ENCODE results near the gene ZNF441.

ZNF441 gene

DNA sequence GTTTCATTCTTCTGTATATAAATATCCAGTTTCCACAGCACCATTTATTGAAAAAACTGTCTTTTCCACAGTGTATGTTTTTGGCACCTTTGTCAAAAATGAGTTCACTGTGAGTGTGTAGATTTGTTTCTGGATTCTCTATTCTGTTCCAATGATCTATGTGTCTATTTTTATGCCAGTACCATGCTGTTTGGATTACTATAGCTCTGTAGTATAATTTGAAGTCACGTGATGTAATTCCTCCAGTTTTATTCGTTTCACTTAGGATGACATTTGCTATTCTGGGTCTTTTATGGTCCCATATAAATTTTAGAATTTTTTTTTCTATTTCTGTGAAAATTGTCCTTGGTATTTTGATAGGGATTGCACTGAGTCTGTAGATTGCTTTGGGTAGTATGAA is 17.0 kb upstream of the ZNF441 start:
- no peak for DNase-seq
- TF ChIP-seq, protein P1, sequence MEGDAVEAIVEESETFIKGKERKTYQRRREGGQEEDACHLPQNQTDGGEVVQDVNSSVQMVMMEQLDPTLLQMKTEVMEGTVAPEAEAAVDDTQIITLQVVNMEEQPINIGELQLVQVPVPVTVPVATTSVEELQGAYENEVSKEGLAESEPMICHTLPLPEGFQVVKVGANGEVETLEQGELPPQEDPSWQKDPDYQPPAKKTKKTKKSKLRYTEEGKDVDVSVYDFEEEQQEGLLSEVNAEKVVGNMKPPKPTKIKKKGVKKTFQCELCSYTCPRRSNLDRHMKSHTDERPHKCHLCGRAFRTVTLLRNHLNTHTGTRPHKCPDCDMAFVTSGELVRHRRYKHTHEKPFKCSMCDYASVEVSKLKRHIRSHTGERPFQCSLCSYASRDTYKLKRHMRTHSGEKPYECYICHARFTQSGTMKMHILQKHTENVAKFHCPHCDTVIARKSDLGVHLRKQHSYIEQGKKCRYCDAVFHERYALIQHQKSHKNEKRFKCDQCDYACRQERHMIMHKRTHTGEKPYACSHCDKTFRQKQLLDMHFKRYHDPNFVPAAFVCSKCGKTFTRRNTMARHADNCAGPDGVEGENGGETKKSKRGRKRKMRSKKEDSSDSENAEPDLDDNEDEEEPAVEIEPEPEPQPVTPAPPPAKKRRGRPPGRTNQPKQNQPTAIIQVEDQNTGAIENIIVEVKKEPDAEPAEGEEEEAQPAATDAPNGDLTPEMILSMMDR (IDR thresholded peaks at IDR 0.05; ENCODE audit: low read depth, low read length, missing control alignments): no peak
- in situ Hi-C loops (cut with HindIII; ENCODE audit: low pct_ligation_motif_present, low sequenced_read_pairs): no loop called here

DNA sequence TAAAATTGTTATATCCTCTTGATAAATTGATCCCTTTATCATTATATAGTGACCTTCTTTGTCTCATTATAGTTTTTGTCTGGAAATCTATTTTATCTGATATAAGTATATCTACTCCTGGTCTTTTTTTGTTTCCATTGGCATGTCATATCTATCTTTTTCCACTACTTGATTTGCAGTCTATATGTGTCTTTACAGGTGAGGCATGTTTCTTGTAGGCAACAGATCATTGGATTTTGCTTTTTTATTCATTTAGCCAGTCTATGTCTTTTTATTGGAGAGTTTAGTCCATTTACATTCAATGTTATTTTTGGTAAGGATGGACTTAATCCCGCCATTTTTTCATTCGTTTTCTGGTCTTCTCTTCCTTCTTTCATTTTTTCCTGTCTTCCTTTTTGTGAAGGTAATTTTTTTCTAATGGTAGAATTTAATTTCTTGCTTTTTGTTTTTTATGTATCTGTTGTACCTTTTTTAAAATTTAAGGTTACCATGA is 14.5 kb upstream of the ZNF441 start:
- TF ChIP-seq, protein P1 (IDR thresholded peaks at IDR 0.05; ENCODE audit: low read depth, low read length, missing control alignments): no peak
- no peak for DNase-seq
- Histone ChIP-seq H3K27me3 (replicated peaks) (no peaks in the 10 kb centered on the region), H3K4me3 (ENCODE audit: low read depth, low read length) (no peak overlapping the region), H3K27ac (no peak overlapping the region), H3K36me3 (replicated peaks) (no peaks in the 10 kb centered on the region)
- in situ Hi-C loops (cut with HindIII; ENCODE audit: low pct_ligation_motif_present, low sequenced_read_pairs): no loop called here

More for the DNA sequence above, 17.0 kb upstream of the ZNF441 start:
- Histone ChIP-seq H3K36me3 (replicated peaks) (no peaks in the 10 kb centered on the region), H3K27me3 (replicated peaks) (no peaks in the 10 kb centered on the region), H3K27ac (no peak overlapping the region), H3K4me3 (ENCODE audit: low read depth, low read length) (no peak overlapping the region)

DNA sequence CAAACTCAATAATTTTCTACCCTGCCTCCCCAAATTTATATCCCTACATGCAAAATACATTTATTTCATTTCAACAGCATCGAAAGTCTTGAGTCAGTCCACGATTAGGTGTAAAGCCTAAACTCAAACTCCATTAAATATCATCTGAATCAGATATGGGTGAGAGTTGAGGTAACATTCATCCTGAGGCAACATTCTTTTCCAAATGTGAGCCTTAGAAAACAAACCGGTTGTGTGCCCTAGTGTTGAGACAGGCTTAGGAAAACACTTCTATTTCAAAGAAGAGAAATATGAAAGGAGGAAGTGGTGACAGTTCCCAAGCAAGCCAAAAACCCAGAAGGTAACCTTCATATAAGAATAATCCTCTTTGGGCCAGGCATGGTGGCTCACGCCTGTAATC is 12.1 kb upstream of the ZNF441 start:
- TF ChIP-seq, protein P1 (IDR thresholded peaks at IDR 0.05; ENCODE audit: low read depth, low read length, missing control alignments): no peak
- in situ Hi-C loops (cut with HindIII; ENCODE audit: low pct_ligation_motif_present, low sequenced_read_pairs): no loop called here
- no peak for DNase-seq

DNA sequence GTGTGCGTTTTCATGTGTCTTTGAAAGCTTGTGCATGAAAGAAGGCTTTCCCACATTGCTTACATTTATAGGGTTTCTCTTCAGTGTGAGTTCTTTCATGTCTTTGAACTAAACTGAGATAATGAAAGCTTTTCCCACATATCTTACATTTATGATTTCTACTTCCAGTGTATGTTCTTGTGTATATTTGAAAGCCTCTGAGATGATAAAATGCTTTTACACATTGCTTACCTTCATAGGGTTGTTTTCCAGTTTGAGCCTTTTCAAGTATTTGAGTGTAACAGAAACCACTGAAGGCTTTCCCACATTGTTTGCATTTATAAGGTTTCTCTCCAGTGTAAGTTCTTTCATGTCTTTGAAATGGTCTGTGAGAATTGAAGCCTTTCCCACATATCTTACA is 9.8 kb upstream of the ZNF441 start:
- Histone ChIP-seq H3K4me3 (ENCODE audit: low read depth, low read length) (no peak overlapping the region), H3K27ac (no peak overlapping the region), H3K36me3 (replicated peaks) (no peaks in the 10 kb centered on the region), H3K27me3 (replicated peaks) (no peaks in the 10 kb centered on the region)
- TF ChIP-seq, protein P1 (IDR thresholded peaks at IDR 0.05; ENCODE audit: low read depth, low read length, missing control alignments): no peak
- no peak for DNase-seq
- in situ Hi-C loops (cut with HindIII; ENCODE audit: low pct_ligation_motif_present, low sequenced_read_pairs): no loop called here

More for the DNA sequence above, 12.1 kb upstream of the ZNF441 start:
- Histone ChIP-seq H3K27ac (no peak overlapping the region), H3K36me3 (replicated peaks) (no peaks in the 10 kb centered on the region), H3K4me3 (ENCODE audit: low read depth, low read length) (no peak overlapping the region), H3K27me3 (replicated peaks) (no peaks in the 10 kb centered on the region)

DNA sequence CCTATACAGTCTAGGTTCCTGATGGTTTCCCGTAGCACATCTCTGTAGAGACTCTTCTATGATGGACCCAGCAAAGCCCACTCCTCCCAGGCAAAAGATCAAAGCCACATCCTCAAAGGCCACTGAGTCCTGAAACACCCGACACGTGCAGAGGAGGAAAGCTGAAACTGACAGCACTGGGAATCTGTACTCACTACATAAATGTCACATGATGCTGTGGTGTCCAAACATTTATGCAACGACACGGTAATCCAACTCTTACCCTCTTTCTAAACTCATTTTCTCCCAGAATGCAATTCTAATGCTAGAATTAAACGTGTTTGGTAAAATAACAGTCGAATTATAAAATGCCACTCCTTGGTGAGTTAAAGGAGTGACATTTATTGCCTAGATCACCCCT is 7.0 kb upstream of the ZNF441 start:
- no peak for DNase-seq
- Histone ChIP-seq H3K4me3 (ENCODE audit: low read depth, low read length) (no peak overlapping the region), H3K27me3 (replicated peaks) (no peaks in the 10 kb centered on the region), H3K36me3 (replicated peaks) (no peaks in the 10 kb centered on the region), H3K27ac (no peak overlapping the region)
- in situ Hi-C loops (cut with HindIII; ENCODE audit: low pct_ligation_motif_present, low sequenced_read_pairs): no loop called here
- TF ChIP-seq, protein P1 (IDR thresholded peaks at IDR 0.05; ENCODE audit: low read depth, low read length, missing control alignments): no peak

DNA sequence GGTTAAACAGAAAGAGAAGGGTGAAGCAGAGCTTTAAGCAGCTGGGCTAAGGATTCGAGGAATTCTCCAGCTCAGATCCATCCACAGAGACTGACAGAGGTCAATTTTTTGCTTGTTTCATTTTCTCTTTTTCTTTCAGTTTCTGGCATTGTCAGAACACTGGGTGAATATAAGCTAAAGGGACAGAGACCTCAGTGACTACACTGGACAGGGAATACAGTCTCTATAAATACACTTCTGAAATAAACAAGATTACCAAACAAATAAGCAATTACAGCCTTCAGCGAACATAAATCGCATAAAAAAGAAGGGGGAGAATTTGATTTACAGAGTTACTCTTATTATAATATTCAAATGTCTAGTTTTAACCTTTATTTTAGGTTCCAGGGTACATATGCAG is 3.7 kb upstream of the ZNF441 start:
- Histone ChIP-seq H3K27me3 (replicated peaks) (no peaks in the 10 kb centered on the region), H3K4me3 (ENCODE audit: low read depth, low read length) (no peak overlapping the region), H3K27ac (no peak overlapping the region), H3K36me3 (replicated peaks) (no peaks in the 10 kb centered on the region)
- TF ChIP-seq, protein P1 (IDR thresholded peaks at IDR 0.05; ENCODE audit: low read depth, low read length, missing control alignments): no peak
- no peak for DNase-seq
- in situ Hi-C loops (cut with HindIII; ENCODE audit: low pct_ligation_motif_present, low sequenced_read_pairs): no loop called here

All from brain microvascular endothelial cell (primary cell).